Stimulated activated naive CD4-positive, alpha-beta T cell (primary cell): ENCODE results near the gene TMEM43.

Experiments used
- DNase-seq, 6 experiments: peaks; one replicate each; lab custom pipeline; 2025; lab: John Stamatoyannopoulos, UW

TMEM43 gene

GRCh38 chr3:14138109-14138877 lies 13.4 kb downstream of the TMEM43 start:
- DNase-seq: no peak

GRCh38 chr3:14138878-14139655 lies 14.2 kb downstream of the TMEM43 start:
- DNase-seq: no peak

GRCh38 chr3:14139771-14140170 lies 14.9 kb downstream of the TMEM43 start:
- no peak for DNase-seq

- DNase-seq: no peak
Measured at GRCh38 chr3:14140668-14141067, 15.8 kb downstream of the TMEM43 start.

GRCh38 chr3:14141144-14141543 lies 16.3 kb downstream of the TMEM43 start:
- no peak for DNase-seq

GRCh38 chr3:14141602-14142341 lies 16.9 kb downstream of the TMEM43 start:
- no peak for DNase-seq

- peak; percentile 54 to 80 (median 66) for DNase-seq
Measured at GRCh38 chr3:14142567-14143270, 17.9 kb downstream of the TMEM43 start.

- DNase-seq: no peak
Measured at GRCh38 chr3:14143271-14144225, 18.7 kb downstream of the TMEM43 start.

GRCh38 chr3:14144423-14145075 lies 19.7 kb downstream of the TMEM43 start:
- DNase-seq: peak; percentile 50 to 88 (median 72)

- DNase-seq: no peak
Measured at GRCh38 chr3:14145236-14145635, 20.4 kb downstream of the TMEM43 start.

- DNase-seq: no peak
Measured at GRCh38 chr3:14145670-14146380, 21.0 kb downstream of the TMEM43 start.

- DNase-seq: no peak
Measured at GRCh38 chr3:14146381-14147065, 21.7 kb downstream of the TMEM43 start.

GRCh38 chr3:14147066-14147435 lies 22.2 kb downstream of the TMEM43 start:
- no peak for DNase-seq

GRCh38 chr3:14147617-14148016 lies 22.8 kb downstream of the TMEM43 start:
- no peak for DNase-seq

GRCh38 chr3:14148041-14148985 lies 23.5 kb downstream of the TMEM43 start:
- DNase-seq: no peak

- DNase-seq: no peak
Measured at GRCh38 chr3:14150078-14150477, 25.2 kb downstream of the TMEM43 start.

GRCh38 chr3:14150491-14151230 lies 25.8 kb downstream of the TMEM43 start:
- DNase-seq: no peak
